Measurements from ENCODE around the gene TNIP3.

- TF ChIP-seq CTCF (IDR thresholded peaks at IDR 0.05): no peak
- TF ChIP-seq POLR2A (IDR thresholded peaks at IDR 0.05): no peak
Observed at GRCh38 chr4:121199742-121200561, 35.8 kb upstream of the TNIP3 start.
